Activated CD8-positive, alpha-beta memory T cell treated with anti-CD3 and anti-CD28 coated beads, Interleukin-2, amount 50 U/mL, for 4 hours (primary cell): ENCODE data around the gene SCN3B.
A peak's percentile ranks its signal among the peaks of the same experiment; 100 is the strongest.

ENCODE experiments used
- DNase-seq: peaks from one replicate; pipeline ENCODE4 v3.0.0-alpha.2; 2020

The SCN3B gene

GRCh38 chr11:123653827-123654565 lies 428 bp downstream of the SCN3B start:
- DNase-seq = peak; percentile 20

- DNase-seq = no peak
These were observed 969 bp downstream of the SCN3B start for GRCh38 chr11:123653483-123653826.

- no peak for DNase-seq
These were observed 1.8 kb downstream of the SCN3B start for GRCh38 chr11:123652599-123652998.

- DNase-seq = no peak
These were observed 3.5 kb downstream of the SCN3B start for GRCh38 chr11:123650901-123651300.

- no peak for DNase-seq
These were observed 9.0 kb downstream of the SCN3B start for GRCh38 chr11:123645286-123645975.

- no peak for DNase-seq
These were observed 12.0 kb downstream of the SCN3B start for GRCh38 chr11:123642435-123642834.

GRCh38 chr11:123641495-123641840 lies 13.0 kb downstream of the SCN3B start:
- no peak for DNase-seq

- DNase-seq = peak; percentile 59
These were observed 13.5 kb downstream of the SCN3B start for GRCh38 chr11:123640677-123641494.

- DNase-seq = no peak
These were observed 14.4 kb downstream of the SCN3B start for GRCh38 chr11:123640029-123640428.

GRCh38 chr11:123630126-123630608 lies 24.3 kb downstream of the SCN3B start:
- DNase-seq = no peak

- no peak for DNase-seq
These were observed 25.3 kb downstream of the SCN3B start for GRCh38 chr11:123628936-123629683.

GRCh38 chr11:123624974-123625373 lies 29.4 kb downstream of the SCN3B start:
- no peak for DNase-seq

GRCh38 chr11:123622576-123622975 lies 31.8 kb downstream of the SCN3B start:
- DNase-seq = no peak

- DNase-seq = no peak
These were observed 37.8 kb downstream of the SCN3B start for GRCh38 chr11:123616505-123617198.

GRCh38 chr11:123611698-123612097 lies 42.7 kb downstream of the SCN3B start:
- DNase-seq = no peak

GRCh38 chr11:123608945-123609344 lies 45.5 kb downstream of the SCN3B start:
- DNase-seq = no peak

- no peak for DNase-seq
These were observed 46.1 kb downstream of the SCN3B start for GRCh38 chr11:123608371-123608770.

GRCh38 chr11:123607781-123608180 lies 46.6 kb downstream of the SCN3B start:
- DNase-seq = no peak

GRCh38 chr11:123603666-123604065 lies 50.8 kb downstream of the SCN3B start:
- no peak for DNase-seq

- no peak for DNase-seq
These were observed 52.7 kb downstream of the SCN3B start for GRCh38 chr11:123601743-123602142.

GRCh38 chr11:123601136-123601535 lies 53.3 kb downstream of the SCN3B start:
- DNase-seq = no peak

GRCh38 chr11:123597859-123598258 lies 56.6 kb downstream of the SCN3B start:
- no peak for DNase-seq
